ENCODE data around the gene CARD10. TPM values are rescaled to one million over a fixed set of nuclear protein-coding genes. Genes with fewer than 3 reads are reported as not detected.

Gene CARD10
- polyA plus RNA-seq, 3 donors, result 0.03 TPM; not detected in 2

GRCh38 chr22:37482244-37482643 is 37.0 kb downstream of the CARD10 start:
- peaks cover 41 to 58% of the 10 kb centered on the region in 2 donors for H3K36me3 Mint-ChIP-seq
- H3K4me3 Mint-ChIP-seq, result peak overlapping the region in 1 of 2 donors; percentile 13
- Histone ChIP-seq H3K27me3 (ENCODE audit: control insufficient read depth in 2 of 2, insufficient read depth in 2 of 2, low read length in 2 of 2) (no peaks in the 10 kb centered on the region), H2AFZ (ENCODE audit: insufficient read depth, low read depth, low read length, poor library complexity, severe bottlenecking) (no peak overlapping the region), H3K4me3 (replicated peaks in 1 of 3; ENCODE audit: low read depth in 2 of 3, low read length in 3 of 3) (no peak overlapping the region), H3K9me3 (replicated peaks in 1 of 2; ENCODE audit: control insufficient read depth in 1 of 2, insufficient read depth in 1 of 2, low read length in 2 of 2) (no peaks in the 10 kb centered on the region), H3K4me1 (ENCODE audit: control insufficient read depth in 1 of 2, insufficient read depth in 2 of 2, low read length in 2 of 2) (peaks cover 35 to 52% of the 10 kb centered on the region in 2 donors), H3K4me2 (replicated peaks; ENCODE audit: extremely low read depth, low read length, poor library complexity, severe bottlenecking) (no peak overlapping the region), H3K27ac (ENCODE audit: low read depth in 1 of 2, low read length in 2 of 2) (peak overlapping the region in 1 of 2 donors; percentile 93), H3K36me3 (replicated peaks in 1 of 2; ENCODE audit: control insufficient read depth in 1 of 2, insufficient read depth in 2 of 2, low read length in 2 of 2) (peaks cover 36 to 54% of the 10 kb centered on the region in 2 donors), H3K9ac (ENCODE audit: insufficient read depth, low read length, poor library complexity, severe bottlenecking) (no peak overlapping the region), H3K79me2 (ENCODE audit: insufficient read depth, low read length) (peaks cover 80% of the 10 kb centered on the region), H4K20me1 (ENCODE audit: insufficient read depth, low read length) (peaks cover 75% of the 10 kb centered on the region)
- no peak for TF ChIP-seq CTCF (IDR thresholded peaks at IDR 0.05)
- peaks cover 0 to 4% (median 1%) of the 10 kb centered on the region in 3 donors for H3K27me3 Mint-ChIP-seq (ENCODE audit: low read depth in 3 of 3)
- intact Hi-C loops (cut with micrococcal nuclease), result no loop called here
- no peaks in the 10 kb centered on the region for H3K9me3 Mint-ChIP-seq
- H3K27ac Mint-ChIP-seq, result peak overlapping the region in 4 of 7 donors; percentile 34 to 95 (median 79)
- DNase-seq, result no peak
- 93% methylated on average over 7 of the region's 9 CpGs for WGBS (ENCODE audit: insufficient coverage)
- H3K4me1 Mint-ChIP-seq, result peaks cover 47% of the 10 kb centered on the region

- peaks cover 48 to 67% of the 10 kb centered on the region in 2 donors for H3K36me3 Mint-ChIP-seq
- WGBS (ENCODE audit: insufficient coverage), result 92% methylated on average over 7 of the region's 12 CpGs
- intact Hi-C loops (cut with micrococcal nuclease), result no loop called here
- DNase-seq, result no peak
- Histone ChIP-seq H3K4me3 (replicated peaks in 1 of 3; ENCODE audit: low read depth in 2 of 3, low read length in 3 of 3) (no peak overlapping the region), H3K9me3 (replicated peaks in 1 of 2; ENCODE audit: control insufficient read depth in 1 of 2, insufficient read depth in 1 of 2, low read length in 2 of 2) (no peaks in the 10 kb centered on the region), H3K79me2 (ENCODE audit: insufficient read depth, low read length) (peaks cover 72% of the 10 kb centered on the region), H3K4me2 (replicated peaks; ENCODE audit: extremely low read depth, low read length, poor library complexity, severe bottlenecking) (no peak overlapping the region), H2AFZ (ENCODE audit: insufficient read depth, low read depth, low read length, poor library complexity, severe bottlenecking) (no peak overlapping the region), H3K27ac (ENCODE audit: low read depth in 1 of 2, low read length in 2 of 2) (peak overlapping the region in 1 of 2 donors; percentile 93), H3K4me1 (ENCODE audit: control insufficient read depth in 1 of 2, insufficient read depth in 2 of 2, low read length in 2 of 2) (peaks cover 27 to 43% of the 10 kb centered on the region in 2 donors), H3K27me3 (ENCODE audit: control insufficient read depth in 2 of 2, insufficient read depth in 2 of 2, low read length in 2 of 2) (no peaks in the 10 kb centered on the region), H3K9ac (ENCODE audit: insufficient read depth, low read length, poor library complexity, severe bottlenecking) (no peak overlapping the region), H4K20me1 (ENCODE audit: insufficient read depth, low read length) (peaks cover 83% of the 10 kb centered on the region), H3K36me3 (replicated peaks in 1 of 2; ENCODE audit: control insufficient read depth in 1 of 2, insufficient read depth in 2 of 2, low read length in 2 of 2) (peaks cover 44 to 62% of the 10 kb centered on the region in 2 donors)
- no peaks in the 10 kb centered on the region for H3K9me3 Mint-ChIP-seq
- peaks cover 39% of the 10 kb centered on the region for H3K4me1 Mint-ChIP-seq
- TF ChIP-seq CTCF (IDR thresholded peaks at IDR 0.05), result no peak
- H3K27me3 Mint-ChIP-seq (ENCODE audit: low read depth in 3 of 3), result peaks cover 0 to 4% (median 1%) of the 10 kb centered on the region in 3 donors
- peak overlapping the region in 2 of 7 donors; percentile 27 to 95 for H3K27ac Mint-ChIP-seq
- no peak overlapping the region for H3K4me3 Mint-ChIP-seq
Observed at GRCh38 chr22:37481347-37481907, 37.8 kb downstream of the CARD10 start.
